Endothelial cell of umbilical vein (primary cell): Measurements from ENCODE around the gene NFATC4. TPM values are rescaled to one million over a fixed set of nuclear protein-coding genes. Genes with fewer than 3 reads are reported as not detected.
A peak's percentile ranks its signal among the peaks of the same experiment; 100 is the strongest.

ENCODE experiments used
- BruUV-seq: library from RNA; stranded (reverse); fragments of 400-500 nt; replicated peaks from 2 replicates; lab custom pipeline; 2021; lab: Mats Ljungman, UMichigan
- CTCF ChIA-PET: fragments of 300-600, 350-600 bp; sonication (Branson Sonifier 250); formaldehyde crosslinking; loops from one replicate; lab custom pipeline; 2021; ENCODE audit warnings: antibody characterized with exemption, inconsistent platforms; lab: Charles Lee
- POLR2A ChIA-PET: fragments of 300-600, 350-600 bp; sonication (Branson Sonifier 250); formaldehyde crosslinking; loops from one replicate; lab custom pipeline; 2021; ENCODE audit warnings: antibody characterized with exemption, inconsistent platforms; lab: Charles Lee
- DNase-seq: peaks from one replicate; pipeline ENCODE4 v3.0.0-alpha.2; 2011; ENCODE audit warnings: low read depth, low spot score
- FAIRE-seq: peaks from 2 replicates; lab custom pipeline; 2011; peaks lifted over from hg19 to GRCh38; lab: Jason Lieb, UNC
- H2AFZ ChIP-seq: 2 replicates; pipeline ENCODE4 v1.6.0; 2012; ENCODE audit warnings: low read depth, low read length, control low read depth, inconsistent platforms
- H3K27ac ChIP-seq: 2 replicates; pipeline ENCODE4 v1.5.1; 2011; ENCODE audit warnings: low read depth, mild to moderate bottlenecking, control low read depth, low read length, moderate library complexity; ENCODE audit not compliant: insufficient read depth
- H3K27me3 ChIP-seq, 2 experiments: 2 replicates each; pipeline versions ENCODE4 v1.6.0 to v1.6.1; 2011; ENCODE audit warnings: low read length in 2 of 2, mixed read lengths in 1 of 2; ENCODE audit not compliant: control insufficient read depth in 2 of 2, insufficient read depth in 2 of 2
- H3K36me3 ChIP-seq, 2 experiments: 2 replicates in 1 of 2; 3 replicates in 1 of 2; pipeline ENCODE4 v1.5.1; 2011; ENCODE audit warnings: low read length in 2 of 2, mild to moderate bottlenecking in 1 of 2, moderate library complexity in 1 of 2; ENCODE audit not compliant: control insufficient read depth in 2 of 2, insufficient read depth in 2 of 2; ENCODE audit errors: extremely low read depth in 1 of 2
- H3K4me1 ChIP-seq: 3 replicates; pipeline ENCODE4 v1.5.1; 2011; ENCODE audit warnings: mild to moderate bottlenecking, low read length; ENCODE audit not compliant: control insufficient read depth, insufficient read depth; ENCODE audit errors: extremely low read depth
- H3K4me2 ChIP-seq: 2 replicates; pipeline ENCODE4 v1.6.1; 2011; ENCODE audit warnings: low read length, control low read depth, mixed read lengths; ENCODE audit not compliant: insufficient read depth
- H3K4me3 ChIP-seq, 3 experiments: fragments of 200-600 bp in 1 of 3; sonication (generic), shearing (Covaris generic) in 1 of 3; replicated peaks in 1 of 3; 2 replicates each; pipeline ENCODE4 v1.5.1; 2011 to 2016; ENCODE audit warnings: control low read depth in 3 of 3, low read length in 3 of 3, mild to moderate bottlenecking in 2 of 3, inconsistent platforms in 1 of 3, low read depth in 1 of 3, moderate library complexity in 1 of 3; ENCODE audit not compliant: insufficient read depth in 1 of 3
- H3K79me2 ChIP-seq: 2 replicates; pipeline ENCODE4 v1.6.0; 2012; ENCODE audit warnings: low read length, inconsistent platforms; ENCODE audit not compliant: control insufficient read depth, insufficient read depth
- H3K9ac ChIP-seq: replicated peaks from 2 replicates; pipeline ENCODE3; 2011; ENCODE audit warnings: low read length, control low read depth; ENCODE audit not compliant: insufficient read depth; ENCODE audit errors: extremely low read depth
- H3K9me1 ChIP-seq: replicated peaks from 3 replicates; pipeline ENCODE4 v1.6.0; 2011; ENCODE audit warnings: mild to moderate bottlenecking, low read length; ENCODE audit not compliant: control insufficient read depth, insufficient read depth; ENCODE audit errors: extremely low read depth
- H3K9me3 ChIP-seq: replicated peaks from 2 replicates; pipeline ENCODE4 v1.5.1; 2012; ENCODE audit warnings: low read length, inconsistent platforms; ENCODE audit not compliant: control insufficient read depth, insufficient read depth
- H4K20me1 ChIP-seq: replicated peaks from 2 replicates; pipeline ENCODE3; 2011; ENCODE audit warnings: mild to moderate bottlenecking, low read length; ENCODE audit not compliant: control insufficient read depth, insufficient read depth; ENCODE audit errors: extremely low read depth
- CTCF ChIP-seq, 2 donors: IDR thresholded peaks; 1 replicate in 1 of 2; 2 replicates in 1 of 2; pipeline ENCODE4 v1.5.1; 2011; ENCODE audit warnings: low read length in 2 of 2, mild to moderate bottlenecking in 2 of 2, moderate library complexity in 2 of 2, control low read depth in 1 of 2, inconsistent platforms in 1 of 2, low read depth in 1 of 2; ENCODE audit not compliant: insufficient read depth in 1 of 2; ENCODE audit errors: extremely low read depth in 1 of 2
- FOS ChIP-seq: IDR thresholded peaks from 2 replicates; pipeline ENCODE4 v1.6.1; 2011; ENCODE audit warnings: mild to moderate bottlenecking, low read length, moderate library complexity, borderline replicate concordance; ENCODE audit not compliant: insufficient read depth
- GATA2 ChIP-seq: IDR thresholded peaks from 2 replicates; pipeline ENCODE4 v1.7.0; 2011; ENCODE audit warnings: low read depth, mild to moderate bottlenecking, moderate library complexity, mixed read lengths, low read length; ENCODE audit not compliant: insufficient read length, insufficient read depth
- JUN ChIP-seq: IDR thresholded peaks from 2 replicates; pipeline ENCODE4 v1.6.1; 2011; ENCODE audit warnings: borderline replicate concordance, low read depth; ENCODE audit not compliant: insufficient read length, insufficient read depth
- MYC ChIP-seq: IDR thresholded peaks from one replicate; pipeline ENCODE4 v1.6.1; 2011; ENCODE audit warnings: mild to moderate bottlenecking, low read depth, low read length
- POLR2A ChIP-seq: IDR thresholded peaks from 2 replicates; pipeline ENCODE4 v1.6.1; 2012; ENCODE audit warnings: low read depth, mild to moderate bottlenecking, control low read depth, low read length
- dilution Hi-C: fragments of 300-500 bp; cut with MboI; formaldehyde crosslinking; loops from one replicate; pipeline ENCODE4 v1.15.0; 2019; ENCODE audit warnings: low sequenced_read_pairs; ENCODE audit not compliant: extremely low pct_ligation_motif_present
- intact Hi-C: fragments of 100-400 bp; cut with micrococcal nuclease; formaldehyde crosslinking; loops from one replicate; pipeline ENCODE4 v1.10.0; 2022
- polyA plus RNA-seq, 4 experiments: library from polyadenylated mRNA; depleted of rRNA in 3 of 4; stranded (reverse) in 3 of 4; unstranded in 1 of 4; fragments of >200 nt; gene quantifications; 2 replicates each; pipeline versions ENCODE4 v1.2.1 to v1.2.3, GENCODE V29; 2011 to 2012; ENCODE audit warnings: missing spikeins in 1 of 4
- total RNA-seq: library from RNA; stranded (reverse); gene quantifications from 2 replicates; pipeline ENCODE4 v1.2.3, GENCODE V29; 2021

NFATC4 gene
- total and polyA plus RNA-seq, 2 donors (not counting 3 experiments of a cell fraction or from before 2014, with no cell fraction given), result 79.5 to 88.1 TPM

- dilution Hi-C loops, result no loop called here
- TF ChIP-seq CTCF (IDR thresholded peaks at IDR 0.05; ENCODE audit: extremely low read depth in 1 of 2, insufficient read depth in 1 of 2, low read depth in 1 of 2, low read length in 2 of 2) (peak in 1 of 2 donors; percentile 12), MYC (no peak)
- ChIA-PET CTCF (interaction anchor here (1.0 to 3.0 kb wide), 5 partner anchors 26 to 59 kb away, joined by 3 to 17 read pairs (median 5); no protein-coding TSS in a partner anchor), POLR2A (interaction anchor here (1.0 kb wide), 1 partner anchor 31 kb away, joined by 3 read pairs; no protein-coding TSS in a partner anchor)
- intact Hi-C loops, result loop anchor here (1.0 kb wide), 2 partner anchors 26 to 39 kb away; no protein-coding TSS in a partner anchor
- DNase-seq (peak; percentile 70), FAIRE-seq (peak; percentile 75)
- H4K20me1 ChIP-seq, result no peaks in the 10 kb centered on the region
- TSS peak; percentile 79 for BruUV-seq
- H3K9me1 ChIP-seq, result no peaks in the 10 kb centered on the region
- H3K36me3 ChIP-seq, result no peaks in the 10 kb centered on the region
- no peaks in the 10 kb centered on the region for H3K9me3 ChIP-seq
- peak overlapping the region; percentile 48 for H3K27ac ChIP-seq
- H3K4me3 ChIP-seq, result peak overlapping the region in 1 of 3 experiments; percentile 19
- peaks cover 23% of the 10 kb centered on the region for H3K4me1 ChIP-seq
- peak overlapping the region; percentile 42 for H3K9ac ChIP-seq
- H3K79me2 ChIP-seq, result no peaks in the 10 kb centered on the region
- H3K27me3 ChIP-seq, result peaks cover 0 to 3% of the 10 kb centered on the region in 2 experiments
- H3K4me2 ChIP-seq, result peak overlapping the region; percentile 70
- peak overlapping the region; percentile 31 for H2AFZ ChIP-seq
Observed at GRCh38 chr14:24392325-24393091, 24.5 kb downstream of the NFATC4 start.

DNA sequence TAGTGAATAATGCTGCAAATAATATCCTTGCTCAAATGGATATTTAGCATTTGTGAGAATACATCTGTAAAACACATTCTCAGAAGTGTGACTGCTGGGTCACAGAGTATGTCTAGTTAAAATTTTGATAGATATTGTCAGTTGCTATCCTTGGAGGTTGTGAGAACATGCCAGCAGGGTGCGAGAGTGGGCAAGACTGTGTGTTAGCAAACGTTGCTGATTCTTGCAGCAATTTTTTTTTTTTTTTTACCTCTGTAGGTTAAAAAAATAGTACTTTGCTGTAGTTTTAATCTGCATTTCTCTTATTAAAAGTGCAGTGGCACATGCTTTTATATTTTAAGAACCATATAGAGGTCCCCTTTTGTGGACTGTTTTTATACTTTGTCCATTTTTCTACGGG lies 26.3 kb downstream of the NFATC4 start:
- TF ChIP-seq GATA2, result no peak
- no peak for TF ChIP-seq JUN
- no peak for TF ChIP-seq FOS
- TF ChIP-seq CTCF (IDR thresholded peaks at IDR 0.05; ENCODE audit: extremely low read depth in 1 of 2, insufficient read depth in 1 of 2, low read depth in 1 of 2, low read length in 2 of 2), result no peak
- no peak for TF ChIP-seq POLR2A
- no peaks in the 10 kb centered on the region for H4K20me1 ChIP-seq
- no peaks in the 10 kb centered on the region for H3K9me1 ChIP-seq
- H3K4me3 ChIP-seq, result no peak overlapping the region
- BruUV-seq, result no TSS peak
- H3K9ac ChIP-seq, result no peak overlapping the region
- no peak overlapping the region for H2AFZ ChIP-seq
- no peak overlapping the region for H3K4me2 ChIP-seq
- no peaks in the 10 kb centered on the region for H3K79me2 ChIP-seq
- CTCF ChIA-PET, result no interaction called here
- no peaks in the 10 kb centered on the region for H3K9me3 ChIP-seq
- DNase-seq, result no peak
- dilution Hi-C loops (no loop called here), intact Hi-C loops (no loop called here)
- POLR2A ChIA-PET, result no interaction called here
- no peaks in the 10 kb centered on the region for H3K36me3 ChIP-seq
- FAIRE-seq, result no peak
- no peak overlapping the region for H3K27ac ChIP-seq
- H3K4me1 ChIP-seq, result peaks cover 27% of the 10 kb centered on the region
- no peaks in the 10 kb centered on the region for H3K27me3 ChIP-seq
